ENCODE data around the gene ZNF527. TPM values are rescaled to one million over a fixed set of nuclear protein-coding genes. Genes with fewer than 3 reads are reported as not detected.

The ZNF527 gene
- polyA plus RNA-seq, 1 donor (not counting 4 experiments of a cell fraction or from before 2014, with no cell fraction given): 2.9 TPM

GRCh38 chr19:37346091-37346490, 24.8 kb upstream of the ZNF527 start:
- H3K4me3 ChIP-seq (ENCODE audit: control insufficient read depth in 2 of 3, extremely low read depth in 1 of 3, insufficient read depth in 2 of 3, low read depth in 1 of 3, low read length in 3 of 3): no peak overlapping the region
- H3K27me3 ChIP-seq (ENCODE audit: control insufficient read depth, extremely low read depth, insufficient read depth, low read length): no peaks in the 10 kb centered on the region
- dilution Hi-C loops (cut with MboI; ENCODE audit: extremely low pct_ligation_motif_present, low sequenced_read_pairs): no loop called here
- no peaks in the 10 kb centered on the region for H3K4me1 ChIP-seq (ENCODE audit: control insufficient read depth, extremely low read depth, insufficient read depth, low read length)
- peaks cover 4% of the 10 kb centered on the region for H3K79me2 ChIP-seq (ENCODE audit: control insufficient read depth, insufficient read depth, low read length)
- H2AFZ ChIP-seq (ENCODE audit: control insufficient read depth, low read length): no peak overlapping the region
- H3K4me2 ChIP-seq (ENCODE audit: control insufficient read depth, extremely low read depth, insufficient read depth, low read depth, low read length): no peak overlapping the region
- no peaks in the 10 kb centered on the region for H3K9me3 ChIP-seq (ENCODE audit: control insufficient read depth, low read depth, low read length)
- no peak overlapping the region for H3K9ac ChIP-seq (ENCODE audit: control insufficient read depth, extremely low read depth, insufficient read depth, low read length)
- no peaks in the 10 kb centered on the region for H4K20me1 ChIP-seq (ENCODE audit: control insufficient read depth, extremely low read depth, insufficient read depth, low read length)
- TF ChIP-seq, protein P1, sequence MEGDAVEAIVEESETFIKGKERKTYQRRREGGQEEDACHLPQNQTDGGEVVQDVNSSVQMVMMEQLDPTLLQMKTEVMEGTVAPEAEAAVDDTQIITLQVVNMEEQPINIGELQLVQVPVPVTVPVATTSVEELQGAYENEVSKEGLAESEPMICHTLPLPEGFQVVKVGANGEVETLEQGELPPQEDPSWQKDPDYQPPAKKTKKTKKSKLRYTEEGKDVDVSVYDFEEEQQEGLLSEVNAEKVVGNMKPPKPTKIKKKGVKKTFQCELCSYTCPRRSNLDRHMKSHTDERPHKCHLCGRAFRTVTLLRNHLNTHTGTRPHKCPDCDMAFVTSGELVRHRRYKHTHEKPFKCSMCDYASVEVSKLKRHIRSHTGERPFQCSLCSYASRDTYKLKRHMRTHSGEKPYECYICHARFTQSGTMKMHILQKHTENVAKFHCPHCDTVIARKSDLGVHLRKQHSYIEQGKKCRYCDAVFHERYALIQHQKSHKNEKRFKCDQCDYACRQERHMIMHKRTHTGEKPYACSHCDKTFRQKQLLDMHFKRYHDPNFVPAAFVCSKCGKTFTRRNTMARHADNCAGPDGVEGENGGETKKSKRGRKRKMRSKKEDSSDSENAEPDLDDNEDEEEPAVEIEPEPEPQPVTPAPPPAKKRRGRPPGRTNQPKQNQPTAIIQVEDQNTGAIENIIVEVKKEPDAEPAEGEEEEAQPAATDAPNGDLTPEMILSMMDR (optimal IDR thresholded peaks at IDR 0.05 in 1 of 3, IDR thresholded peaks at IDR 0.05 in 1 of 3, conservative IDR thresholded peaks at IDR 0.05 in 1 of 3; ENCODE audit: extremely low read depth in 1 of 3, insufficient read depth in 2 of 3, low read length in 3 of 3): no peak
- no peak for TF ChIP-seq EZH2 (IDR thresholded peaks at IDR 0.05; ENCODE audit: low read length)
- DNase-seq (ENCODE audit: low read depth, low spot score) (no peak), FAIRE-seq (no peak)
- H3K27ac ChIP-seq (ENCODE audit: control insufficient read depth, insufficient read depth, low read length): no peak overlapping the region
- no peaks in the 10 kb centered on the region for H3K9me1 ChIP-seq (ENCODE audit: control insufficient read depth, extremely low read depth, insufficient read depth, low read length)
- peaks cover 17 to 23% of the 10 kb centered on the region in 2 experiments for H3K36me3 ChIP-seq (ENCODE audit: control insufficient read depth in 2 of 2, extremely low read depth in 1 of 2, insufficient read depth in 2 of 2, low read length in 2 of 2)

DNA sequence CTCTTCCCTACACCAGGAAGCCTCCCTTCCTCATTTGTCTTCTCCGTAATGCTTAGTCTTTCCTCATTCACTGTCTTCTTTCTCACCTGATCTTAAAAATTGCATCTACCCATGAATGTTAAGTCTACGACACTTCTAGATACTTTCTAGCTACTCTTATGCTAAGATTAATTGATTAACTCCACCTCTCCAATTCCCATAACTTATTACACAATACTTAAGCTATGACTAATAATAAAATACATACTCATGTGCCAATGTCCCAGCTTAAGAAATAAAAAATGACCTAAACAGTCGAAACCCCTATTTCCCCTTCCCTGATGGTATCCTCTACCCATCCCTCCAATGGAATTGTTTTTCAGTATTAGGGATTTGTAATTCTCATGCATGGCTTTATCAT, 22.8 kb upstream of the ZNF527 start:
- Histone ChIP-seq H3K27ac (ENCODE audit: control insufficient read depth, insufficient read depth, low read length) (no peak overlapping the region), H3K9ac (ENCODE audit: control insufficient read depth, extremely low read depth, insufficient read depth, low read length) (no peak overlapping the region), H3K4me2 (ENCODE audit: control insufficient read depth, extremely low read depth, insufficient read depth, low read depth, low read length) (no peak overlapping the region), H3K9me1 (ENCODE audit: control insufficient read depth, extremely low read depth, insufficient read depth, low read length) (no peaks in the 10 kb centered on the region), H3K36me3 (ENCODE audit: control insufficient read depth in 2 of 2, extremely low read depth in 1 of 2, insufficient read depth in 2 of 2, low read length in 2 of 2) (peaks cover 17 to 19% of the 10 kb centered on the region in 2 experiments), H3K9me3 (ENCODE audit: control insufficient read depth, low read depth, low read length) (no peaks in the 10 kb centered on the region), H3K4me3 (ENCODE audit: control insufficient read depth in 2 of 3, extremely low read depth in 1 of 3, insufficient read depth in 2 of 3, low read depth in 1 of 3, low read length in 3 of 3) (no peak overlapping the region), H3K4me1 (ENCODE audit: control insufficient read depth, extremely low read depth, insufficient read depth, low read length) (no peaks in the 10 kb centered on the region), H3K79me2 (ENCODE audit: control insufficient read depth, insufficient read depth, low read length) (peaks cover 3% of the 10 kb centered on the region), H4K20me1 (ENCODE audit: control insufficient read depth, extremely low read depth, insufficient read depth, low read length) (no peaks in the 10 kb centered on the region), H2AFZ (ENCODE audit: control insufficient read depth, low read length) (no peak overlapping the region), H3K27me3 (ENCODE audit: control insufficient read depth, extremely low read depth, insufficient read depth, low read length) (no peaks in the 10 kb centered on the region)
- dilution Hi-C loops (cut with MboI; ENCODE audit: extremely low pct_ligation_motif_present, low sequenced_read_pairs): no loop called here
- FAIRE-seq: no peak
- DNase-seq (ENCODE audit: low read depth, low spot score): no peak
- TF ChIP-seq, protein P1 (optimal IDR thresholded peaks at IDR 0.05 in 1 of 3, IDR thresholded peaks at IDR 0.05 in 1 of 3, conservative IDR thresholded peaks at IDR 0.05 in 1 of 3; ENCODE audit: extremely low read depth in 1 of 3, insufficient read depth in 2 of 3, low read length in 3 of 3): no peak
- no peak for TF ChIP-seq EZH2 (IDR thresholded peaks at IDR 0.05; ENCODE audit: low read length)

All from keratinocyte (primary cell).